A673 (cell line): ENCODE measurements around the gene SPNS3. TPM values are rescaled to one million over a fixed set of nuclear protein-coding genes. Genes with fewer than 3 reads are reported as not detected.

Source experiments
- BruUV-seq: library from RNA; stranded (reverse); fragments of 400-500 nt; replicated peaks from 2 replicates; lab custom pipeline; 2021; lab: Mats Ljungman, UMichigan
- CTCF ChIA-PET: fragments of 300-600 bp; sonication (Branson Sonifier 250); formaldehyde crosslinking; loops from one replicate; lab custom pipeline; 2022; ENCODE audit warnings: antibody characterized with exemption; lab: Charles Lee
- POLR2A ChIA-PET: fragments of 300-600 bp; sonication (Branson Sonifier 250); formaldehyde crosslinking; loops from one replicate; lab custom pipeline; 2022; ENCODE audit warnings: antibody characterized with exemption; ENCODE audit not compliant: low non-redundant PET; lab: Charles Lee
- DNase-seq: peaks from one replicate; pipeline ENCODE4 v3.0.0-alpha.2; 2015; ENCODE audit warnings: low spot score
- H3K27ac ChIP-seq: fragments of 200-600 bp; sonication (generic); 2 replicates; pipeline ENCODE4 v1.5.1; 2016; ENCODE audit warnings: mixed run types, low read depth, mild to moderate bottlenecking, mixed read lengths, antibody characterized with exemption, low read length; ENCODE audit not compliant: poor library complexity, severe bottlenecking
- H3K27me3 ChIP-seq: fragments of 200-600 bp; sonication (generic); replicated peaks from 2 replicates; pipeline ENCODE4 v1.6.1; 2017; ENCODE audit warnings: mixed run types, low read depth, mild to moderate bottlenecking, mixed read lengths, antibody characterized with exemption, low read length; ENCODE audit not compliant: insufficient read depth, poor library complexity
- H3K36me3 ChIP-seq: fragments of 200-600 bp; sonication (generic); 2 replicates; pipeline ENCODE4 v1.6.1; 2016; ENCODE audit warnings: mixed run types, mild to moderate bottlenecking, mixed read lengths, antibody characterized with exemption, low read length; ENCODE audit not compliant: insufficient read depth, poor library complexity, severe bottlenecking
- H3K4me1 ChIP-seq: fragments of 200-600 bp; sonication (generic); 2 replicates; pipeline ENCODE4 v1.6.1; 2017; ENCODE audit warnings: mixed run types, mild to moderate bottlenecking, mixed read lengths, antibody characterized with exemption, low read length; ENCODE audit not compliant: insufficient read depth, poor library complexity, severe bottlenecking
- H3K4me3 ChIP-seq: fragments of 200-600 bp; sonication (generic); 2 replicates; pipeline ENCODE4 v1.5.1; 2016; ENCODE audit warnings: low read depth, mixed run types, mild to moderate bottlenecking, mixed read lengths, low read length; ENCODE audit not compliant: poor library complexity, severe bottlenecking
- H3K9me3 ChIP-seq: fragments of 200-600 bp; sonication (generic); 2 replicates; pipeline ENCODE4 v1.6.1; 2016; ENCODE audit warnings: mixed run types, low read depth, mild to moderate bottlenecking, mixed read lengths, antibody characterized with exemption, low read length; ENCODE audit not compliant: poor library complexity, severe bottlenecking
- CTCF ChIP-seq: fragments of 300-800, 200-600 bp; sonication (generic); conservative IDR thresholded peaks from 2 replicates; pipeline ENCODE4 v1.5.1; 2017; ENCODE audit warnings: low read depth, mild to moderate bottlenecking, antibody characterized with exemption, low read length, moderate library complexity, mixed read lengths
- EZH2 ChIP-seq: fragments of 200-600 bp; sonication (generic); IDR thresholded peaks from 2 replicates; pipeline ENCODE4 v1.6.1; 2017; ENCODE audit warnings: borderline replicate concordance, low read depth, mild to moderate bottlenecking, mixed read lengths, antibody characterized with exemption, low read length; ENCODE audit not compliant: poor library complexity, severe bottlenecking
- intact Hi-C: fragments of 100-400 bp; cut with micrococcal nuclease; formaldehyde crosslinking; loops from one replicate; pipeline ENCODE4 v1.10.0; 2022; ENCODE audit not compliant: unreplicated experiment
- total RNA-seq: library from RNA; stranded (reverse); gene quantifications from 2 replicates; pipeline ENCODE4 v1.2.3, GENCODE V29; 2021

Gene SPNS3
- total RNA-seq, 1 experiment from 2014 or later: not detected

GRCh38 chr17:4427505-4427904 is 6.2 kb upstream of the SPNS3 start:
- Histone ChIP-seq H3K36me3 (no peaks in the 10 kb centered on the region), H3K27me3 (no peaks in the 10 kb centered on the region), H3K4me3 (no peak overlapping the region), H3K27ac (no peak overlapping the region), H3K4me1 (no peaks in the 10 kb centered on the region), H3K9me3 (no peaks in the 10 kb centered on the region)
- intact Hi-C loops: no loop called here
- ChIA-PET POLR2A (no interaction called here), CTCF (no interaction called here)
- DNase-seq: no peak
- no peak for TF ChIP-seq EZH2
- TF ChIP-seq CTCF: no peak
- BruUV-seq: no TSS peak

- ChIA-PET POLR2A (no interaction called here), CTCF (no interaction called here)
- Histone ChIP-seq H3K36me3 (no peaks in the 10 kb centered on the region), H3K4me3 (no peak overlapping the region), H3K27me3 (no peaks in the 10 kb centered on the region), H3K4me1 (no peaks in the 10 kb centered on the region), H3K27ac (no peak overlapping the region), H3K9me3 (no peaks in the 10 kb centered on the region)
- no peak for DNase-seq
- no peak for TF ChIP-seq CTCF
- TF ChIP-seq EZH2: no peak
- BruUV-seq: no TSS peak
- intact Hi-C loops: no loop called here
Observed at GRCh38 chr17:4436381-4436780, 2.6 kb downstream of the SPNS3 start.

GRCh38 chr17:4436846-4437245 is 3.1 kb downstream of the SPNS3 start:
- Histone ChIP-seq H3K27ac (no peak overlapping the region), H3K4me1 (no peaks in the 10 kb centered on the region), H3K27me3 (no peaks in the 10 kb centered on the region), H3K36me3 (no peaks in the 10 kb centered on the region), H3K4me3 (no peak overlapping the region), H3K9me3 (no peaks in the 10 kb centered on the region)
- BruUV-seq: no TSS peak
- no peak for DNase-seq
- CTCF ChIA-PET: no interaction called here
- TF ChIP-seq CTCF (no peak), EZH2 (no peak)
- POLR2A ChIA-PET: no interaction called here
- intact Hi-C loops: no loop called here
